Activated CD4-positive, alpha-beta T cell treated with anti-CD3 and anti-CD28 coated beads, Interleukin-2, amount 10 ng/mL, durations not matched to agents 7 days and 5 days (primary cell): ENCODE data around the gene IKZF2. TPM values are rescaled to one million over a fixed set of nuclear protein-coding genes. Genes with fewer than 3 reads are reported as not detected.
A peak's percentile ranks its signal among the peaks of the same experiment; 100 is the strongest.

ENCODE experiments used
- CTCF ChIA-PET: fragments of 350-600 bp; sonication (Branson Sonifier 250); formaldehyde crosslinking; loops from one replicate; lab custom pipeline; 2021; ENCODE audit warnings: antibody characterized with exemption; lab: Charles Lee
- POLR2A ChIA-PET: fragments of 350-600 bp; sonication (Branson Sonifier 250); formaldehyde crosslinking; loops from one replicate; lab custom pipeline; 2021; ENCODE audit warnings: antibody characterized with exemption; lab: Charles Lee
- DNase-seq: peaks from one replicate; pipeline ENCODE4 v3.0.0-alpha.2; 2020
- H3K27ac Mint-ChIP-seq: one replicate; pipeline ENCODE4 v1.8.0; 2021; ENCODE audit warnings: mild to moderate bottlenecking, moderate library complexity, mixed read lengths
- H3K27me3 Mint-ChIP-seq: one replicate; pipeline ENCODE4 v1.8.0; 2021; ENCODE audit warnings: mixed read lengths
- H3K36me3 Mint-ChIP-seq: one replicate; pipeline ENCODE4 v1.8.0; 2021; ENCODE audit warnings: low read depth, mixed read lengths
- H3K4me1 Mint-ChIP-seq: one replicate; pipeline ENCODE4 v1.8.0; 2021; ENCODE audit warnings: mixed read lengths
- H3K4me3 Mint-ChIP-seq: one replicate; pipeline ENCODE4 v1.8.0; 2021; ENCODE audit warnings: mild to moderate bottlenecking, moderate library complexity, mixed read lengths
- H3K9me3 Mint-ChIP-seq: one replicate; pipeline ENCODE4 v1.8.0; 2021; ENCODE audit warnings: mixed read lengths
- total RNA-seq, 2 experiments: library from RNA; stranded (reverse); gene quantifications; one replicate each; pipeline ENCODE4 v1.2.3, GENCODE V29; 2021

IKZF2 gene
- total RNA-seq, 2 experiments from 2014 or later = 5.1 TPM

GRCh38 chr2:213149294-213149875 lies 2.0 kb downstream of the IKZF2 start:
- no peak for DNase-seq
- Mint-ChIP-seq H3K4me1 (peaks cover 43% of the 10 kb centered on the region), H3K9me3 (no peaks in the 10 kb centered on the region), H3K27ac (peak overlapping the region; percentile 85), H3K36me3 (no peaks in the 10 kb centered on the region), H3K4me3 (peak overlapping the region; percentile 88), H3K27me3 (peaks cover 43% of the 10 kb centered on the region)
- ChIA-PET CTCF (no interaction called here), POLR2A (interaction anchor here (0.6 kb wide), 1 partner anchor 571 kb away, joined by 3 read pairs; no protein-coding TSS in a partner anchor)

GRCh38 chr2:213148572-213149261 lies 2.7 kb downstream of the IKZF2 start:
- CTCF ChIA-PET = no interaction called here
- peak overlapping the region; percentile 55 for H3K27ac Mint-ChIP-seq
- no peaks in the 10 kb centered on the region for H3K9me3 Mint-ChIP-seq
- H3K36me3 Mint-ChIP-seq = no peaks in the 10 kb centered on the region
- H3K27me3 Mint-ChIP-seq = peaks cover 42% of the 10 kb centered on the region
- peaks cover 42% of the 10 kb centered on the region for H3K4me1 Mint-ChIP-seq
- H3K4me3 Mint-ChIP-seq = peak overlapping the region; percentile 88
- POLR2A ChIA-PET = no interaction called here
- no peak for DNase-seq

GRCh38 chr2:213147538-213147937 lies 3.9 kb downstream of the IKZF2 start:
- Mint-ChIP-seq H3K27ac (no peak overlapping the region), H3K9me3 (no peaks in the 10 kb centered on the region), H3K4me1 (peaks cover 37% of the 10 kb centered on the region), H3K27me3 (peaks cover 36% of the 10 kb centered on the region), H3K36me3 (no peaks in the 10 kb centered on the region), H3K4me3 (no peak overlapping the region)
- CTCF ChIA-PET = interaction anchor here (0.6 kb wide), 1 partner anchor 23 kb away, joined by 3 read pairs; no protein-coding TSS in a partner anchor
- POLR2A ChIA-PET = no interaction called here
- DNase-seq = no peak

GRCh38 chr2:213145715-213146242 lies 5.6 kb downstream of the IKZF2 start:
- H3K4me1 Mint-ChIP-seq = peaks cover 28% of the 10 kb centered on the region
- H3K9me3 Mint-ChIP-seq = no peaks in the 10 kb centered on the region
- H3K27ac Mint-ChIP-seq = no peak overlapping the region
- POLR2A ChIA-PET = no interaction called here
- DNase-seq = no peak
- CTCF ChIA-PET = interaction anchor here (1.0 to 1.4 kb wide), 2 partner anchors 10 to 14 kb away, joined by 3 read pairs; no protein-coding TSS in a partner anchor
- no peaks in the 10 kb centered on the region for H3K36me3 Mint-ChIP-seq
- peaks cover 24% of the 10 kb centered on the region for H3K27me3 Mint-ChIP-seq
- H3K4me3 Mint-ChIP-seq = no peak overlapping the region

- Mint-ChIP-seq H3K4me1 (no peaks in the 10 kb centered on the region), H3K36me3 (no peaks in the 10 kb centered on the region), H3K27me3 (no peaks in the 10 kb centered on the region), H3K27ac (no peak overlapping the region), H3K4me3 (no peak overlapping the region), H3K9me3 (no peaks in the 10 kb centered on the region)
- POLR2A ChIA-PET = no interaction called here
- CTCF ChIA-PET = no interaction called here
- no peak for DNase-seq
Observed at GRCh38 chr2:213137064-213137463, 14.3 kb downstream of the IKZF2 start.

GRCh38 chr2:213129311-213129710 lies 22.1 kb downstream of the IKZF2 start:
- Mint-ChIP-seq H3K27me3 (peaks cover 2% of the 10 kb centered on the region), H3K27ac (no peak overlapping the region), H3K36me3 (no peaks in the 10 kb centered on the region), H3K4me1 (peaks cover 6% of the 10 kb centered on the region), H3K9me3 (no peaks in the 10 kb centered on the region), H3K4me3 (no peak overlapping the region)
- POLR2A ChIA-PET = no interaction called here
- CTCF ChIA-PET = no interaction called here
- no peak for DNase-seq

GRCh38 chr2:213125646-213126347 lies 25.6 kb downstream of the IKZF2 start:
- peaks cover 13% of the 10 kb centered on the region for H3K4me1 Mint-ChIP-seq
- no peak for DNase-seq
- no peak overlapping the region for H3K4me3 Mint-ChIP-seq
- ChIA-PET POLR2A (interaction anchor here (0.7 kb wide), 1 partner anchor 360 kb away, joined by 16 read pairs; no protein-coding TSS in a partner anchor), CTCF (interaction anchor here (0.8 kb wide), 1 partner anchor 140 kb away, joined by 3 read pairs; no protein-coding TSS in a partner anchor)
- no peak overlapping the region for H3K27ac Mint-ChIP-seq
- H3K27me3 Mint-ChIP-seq = peaks cover 2% of the 10 kb centered on the region
- no peaks in the 10 kb centered on the region for H3K9me3 Mint-ChIP-seq
- H3K36me3 Mint-ChIP-seq = no peaks in the 10 kb centered on the region

GRCh38 chr2:213122725-213123124 lies 28.7 kb downstream of the IKZF2 start:
- no peaks in the 10 kb centered on the region for H3K9me3 Mint-ChIP-seq
- no peaks in the 10 kb centered on the region for H3K27me3 Mint-ChIP-seq
- no peaks in the 10 kb centered on the region for H3K36me3 Mint-ChIP-seq
- H3K4me1 Mint-ChIP-seq = peaks cover 30% of the 10 kb centered on the region
- no peak for DNase-seq
- no peak overlapping the region for H3K4me3 Mint-ChIP-seq
- ChIA-PET POLR2A (no interaction called here), CTCF (interaction anchor here (0.7 to 2.6 kb wide), 3 partner anchors 9 to 219 kb away, joined by 3 to 9 read pairs (median 3); no protein-coding TSS in a partner anchor)
- H3K27ac Mint-ChIP-seq = no peak overlapping the region

GRCh38 chr2:213121690-213122089 lies 29.7 kb downstream of the IKZF2 start:
- no peak overlapping the region for H3K4me3 Mint-ChIP-seq
- no peaks in the 10 kb centered on the region for H3K36me3 Mint-ChIP-seq
- ChIA-PET POLR2A (no interaction called here), CTCF (interaction anchor here (2.6 kb wide), 1 partner anchor 10 kb away, joined by 9 read pairs; no protein-coding TSS in a partner anchor)
- no peaks in the 10 kb centered on the region for H3K27me3 Mint-ChIP-seq
- no peaks in the 10 kb centered on the region for H3K9me3 Mint-ChIP-seq
- no peak for DNase-seq
- peaks cover 34% of the 10 kb centered on the region for H3K4me1 Mint-ChIP-seq
- H3K27ac Mint-ChIP-seq = peak overlapping the region; percentile 26

- no peaks in the 10 kb centered on the region for H3K27me3 Mint-ChIP-seq
- CTCF ChIA-PET = interaction anchor here (0.6 kb wide), 1 partner anchor 1287 kb away, joined by 4 read pairs; no protein-coding TSS in a partner anchor
Observed at GRCh38 chr2:213119061-213119809, 32.2 kb downstream of the IKZF2 start.

GRCh38 chr2:213108308-213108707 lies 43.1 kb downstream of the IKZF2 start:
- ChIA-PET CTCF (interaction anchor here (1.5 kb wide), 1 partner anchor 10 kb away, joined by 3 read pairs; no protein-coding TSS in a partner anchor), POLR2A (no interaction called here)
- Mint-ChIP-seq H3K27me3 (peaks cover 2% of the 10 kb centered on the region), H3K4me1 (peaks cover 20% of the 10 kb centered on the region), H3K4me3 (no peak overlapping the region), H3K9me3 (peaks cover 2% of the 10 kb centered on the region), H3K36me3 (no peaks in the 10 kb centered on the region), H3K27ac (no peak overlapping the region)
- DNase-seq = no peak

More at GRCh38 chr2:213119061-213119809, 32.2 kb downstream of the IKZF2 start:
- Mint-ChIP-seq H3K36me3 (no peaks in the 10 kb centered on the region), H3K27ac (peak overlapping the region; percentile 60), H3K4me3 (no peak overlapping the region), H3K9me3 (no peaks in the 10 kb centered on the region), H3K4me1 (peaks cover 34% of the 10 kb centered on the region)
- peak; percentile 22 for DNase-seq
- POLR2A ChIA-PET = no interaction called here

GRCh38 chr2:213107728-213108127 lies 43.7 kb downstream of the IKZF2 start:
- Mint-ChIP-seq H3K4me1 (peaks cover 21% of the 10 kb centered on the region), H3K9me3 (peaks cover 2% of the 10 kb centered on the region), H3K36me3 (no peaks in the 10 kb centered on the region), H3K27ac (no peak overlapping the region), H3K27me3 (peaks cover 2% of the 10 kb centered on the region), H3K4me3 (no peak overlapping the region)
- POLR2A ChIA-PET = no interaction called here
- DNase-seq = no peak
- CTCF ChIA-PET = interaction anchor here (1.5 kb wide), 1 partner anchor 10 kb away, joined by 3 read pairs; no protein-coding TSS in a partner anchor
